ENCODE results near the gene SDK1.

SDK1 gene

DNA sequence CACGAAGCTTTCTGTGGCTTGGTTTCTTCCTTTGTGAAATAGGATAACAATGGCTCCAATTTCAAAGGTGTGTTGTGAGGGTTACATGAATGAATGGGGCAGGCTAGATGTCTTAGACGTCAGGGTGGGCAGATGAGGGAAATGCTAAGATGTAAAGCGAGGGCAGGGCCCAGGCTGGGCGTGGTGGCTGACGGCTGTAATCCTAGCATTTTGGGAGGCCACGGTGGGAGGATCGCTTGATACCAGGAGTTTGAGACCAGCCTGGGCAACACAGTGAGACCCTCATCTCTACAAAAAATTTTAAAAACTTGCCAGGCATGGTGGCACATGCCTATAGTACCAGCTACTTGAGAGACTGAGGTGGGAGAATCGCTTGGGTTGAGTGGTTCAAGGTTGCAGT lies 773.4 kb downstream of the SDK1 start:
- TF ChIP-seq, protein P1, sequence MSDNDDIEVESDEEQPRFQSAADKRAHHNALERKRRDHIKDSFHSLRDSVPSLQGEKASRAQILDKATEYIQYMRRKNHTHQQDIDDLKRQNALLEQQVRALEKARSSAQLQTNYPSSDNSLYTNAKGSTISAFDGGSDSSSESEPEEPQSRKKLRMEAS (IDR thresholded peaks at IDR 0.05; ENCODE audit: low read depth, low read length), result no peak
- no peak for TF ChIP-seq MYC (IDR thresholded peaks at IDR 0.05; ENCODE audit: low read depth, low read length)
- no peak for TF ChIP-seq POLR2A (IDR thresholded peaks at IDR 0.05; ENCODE audit: extremely low read depth, insufficient read length)
- TF ChIP-seq, protein P2, sequence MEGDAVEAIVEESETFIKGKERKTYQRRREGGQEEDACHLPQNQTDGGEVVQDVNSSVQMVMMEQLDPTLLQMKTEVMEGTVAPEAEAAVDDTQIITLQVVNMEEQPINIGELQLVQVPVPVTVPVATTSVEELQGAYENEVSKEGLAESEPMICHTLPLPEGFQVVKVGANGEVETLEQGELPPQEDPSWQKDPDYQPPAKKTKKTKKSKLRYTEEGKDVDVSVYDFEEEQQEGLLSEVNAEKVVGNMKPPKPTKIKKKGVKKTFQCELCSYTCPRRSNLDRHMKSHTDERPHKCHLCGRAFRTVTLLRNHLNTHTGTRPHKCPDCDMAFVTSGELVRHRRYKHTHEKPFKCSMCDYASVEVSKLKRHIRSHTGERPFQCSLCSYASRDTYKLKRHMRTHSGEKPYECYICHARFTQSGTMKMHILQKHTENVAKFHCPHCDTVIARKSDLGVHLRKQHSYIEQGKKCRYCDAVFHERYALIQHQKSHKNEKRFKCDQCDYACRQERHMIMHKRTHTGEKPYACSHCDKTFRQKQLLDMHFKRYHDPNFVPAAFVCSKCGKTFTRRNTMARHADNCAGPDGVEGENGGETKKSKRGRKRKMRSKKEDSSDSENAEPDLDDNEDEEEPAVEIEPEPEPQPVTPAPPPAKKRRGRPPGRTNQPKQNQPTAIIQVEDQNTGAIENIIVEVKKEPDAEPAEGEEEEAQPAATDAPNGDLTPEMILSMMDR (IDR thresholded peaks at IDR 0.05; ENCODE audit: low read depth, low read length), result no peak
- no peak for DNase-seq (ENCODE audit: low read depth)
- no peak overlapping the region for H3K4me3 ChIP-seq (ENCODE audit: low read depth, low read length)

DNA sequence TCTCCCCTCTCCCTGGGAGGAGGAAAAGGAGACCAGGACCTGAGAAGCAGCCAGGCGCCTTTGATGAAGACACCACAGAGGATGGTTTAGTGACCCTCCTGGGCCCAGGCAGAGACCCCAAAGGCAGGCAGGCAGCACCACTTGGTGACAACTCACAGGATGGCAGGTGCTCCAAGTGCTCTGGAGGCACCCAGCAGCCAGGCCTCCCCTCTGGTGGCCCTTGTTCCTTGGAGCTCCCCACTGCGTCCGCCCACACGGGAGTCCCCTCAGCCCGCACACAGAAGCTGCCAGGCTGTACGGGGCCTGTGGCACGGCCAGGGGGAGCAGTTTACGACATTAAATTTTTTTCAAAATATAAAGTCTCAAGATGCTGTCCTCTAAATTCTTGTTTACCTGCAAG lies 773.9 kb downstream of the SDK1 start:
- TF ChIP-seq POLR2A (IDR thresholded peaks at IDR 0.05; ENCODE audit: extremely low read depth, insufficient read length) (no peak), MYC (IDR thresholded peaks at IDR 0.05; ENCODE audit: low read depth, low read length) (no peak)
- TF ChIP-seq, protein P2 (IDR thresholded peaks at IDR 0.05; ENCODE audit: low read depth, low read length), result no peak
- TF ChIP-seq, protein P1 (IDR thresholded peaks at IDR 0.05; ENCODE audit: low read depth, low read length), result no peak
- H3K4me3 ChIP-seq (ENCODE audit: low read depth, low read length), result no peak overlapping the region
- DNase-seq (ENCODE audit: low read depth), result no peak

DNA sequence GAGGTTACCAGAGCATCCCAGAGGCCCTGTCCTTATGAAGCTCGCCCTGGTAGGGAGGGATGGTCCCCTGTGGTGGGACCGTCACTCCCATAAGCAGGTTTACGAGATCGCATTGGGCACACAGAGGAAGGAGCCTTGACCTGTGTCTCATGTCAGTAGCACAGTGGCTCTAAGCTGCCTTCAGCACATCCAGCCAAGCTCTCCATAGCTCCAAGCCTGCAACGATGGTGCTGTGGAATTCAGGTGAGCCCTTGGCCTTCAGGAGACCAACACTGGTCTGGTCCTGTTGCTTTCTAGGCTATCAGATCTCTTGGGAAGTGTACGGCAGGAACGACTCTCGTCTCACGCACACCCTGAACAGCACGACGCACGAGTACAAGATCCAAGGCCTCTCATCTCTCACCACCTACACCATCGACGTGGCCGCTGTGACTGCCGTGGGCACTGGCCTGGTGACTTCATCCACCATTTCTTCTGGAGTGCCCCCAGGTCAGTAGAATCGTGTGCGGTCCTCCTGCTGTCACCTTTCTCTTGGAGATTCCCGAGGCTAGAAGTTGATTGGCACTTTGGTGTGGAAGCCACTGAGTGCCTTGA lies 775.7 kb downstream of the SDK1 start:
- TF ChIP-seq, protein P2 (IDR thresholded peaks at IDR 0.05; ENCODE audit: low read depth, low read length), result no peak
- no peak for TF ChIP-seq MYC (IDR thresholded peaks at IDR 0.05; ENCODE audit: low read depth, low read length)
- TF ChIP-seq POLR2A (IDR thresholded peaks at IDR 0.05; ENCODE audit: extremely low read depth, insufficient read length), result no peak
- TF ChIP-seq, protein P1 (IDR thresholded peaks at IDR 0.05; ENCODE audit: low read depth, low read length), result no peak
- DNase-seq (ENCODE audit: low read depth), result no peak
- H3K4me3 ChIP-seq (ENCODE audit: low read depth, low read length), result no peak overlapping the region

- no peak overlapping the region for H3K4me3 ChIP-seq (ENCODE audit: low read depth, low read length)
- TF ChIP-seq, protein P1 (IDR thresholded peaks at IDR 0.05; ENCODE audit: low read depth, low read length), result no peak
- TF ChIP-seq POLR2A (IDR thresholded peaks at IDR 0.05; ENCODE audit: extremely low read depth, insufficient read length) (no peak), MYC (IDR thresholded peaks at IDR 0.05; ENCODE audit: low read depth, low read length) (no peak)
- TF ChIP-seq, protein P2 (IDR thresholded peaks at IDR 0.05; ENCODE audit: low read depth, low read length), result no peak
- DNase-seq (ENCODE audit: low read depth), result no peak
These were observed 776.9 kb downstream of the SDK1 start for GRCh38 chr7:4077980-4078379.

- DNase-seq (ENCODE audit: low read depth), result no peak
- TF ChIP-seq MYC (IDR thresholded peaks at IDR 0.05; ENCODE audit: low read depth, low read length), result no peak
- TF ChIP-seq, protein P2 (IDR thresholded peaks at IDR 0.05; ENCODE audit: low read depth, low read length), result no peak
- no peak for TF ChIP-seq POLR2A (IDR thresholded peaks at IDR 0.05; ENCODE audit: extremely low read depth, insufficient read length)
- TF ChIP-seq, protein P1 (IDR thresholded peaks at IDR 0.05; ENCODE audit: low read depth, low read length), result no peak
- no peak overlapping the region for H3K4me3 ChIP-seq (ENCODE audit: low read depth, low read length)
These were observed 777.5 kb downstream of the SDK1 start for GRCh38 chr7:4078580-4078979.

Measured in NB4 (cell line).